Mammary epithelial cell (primary cell): ENCODE data around the gene ARHGAP35.

Experiments used
- EZH2 ChIP-seq: IDR thresholded peaks from 2 replicates; pipeline ENCODE4 v1.6.1; 2012; ENCODE audit warnings: low read length, inconsistent platforms, borderline replicate concordance
- TF ChIP-seq, protein P1 (sequence below), 2 donors: IDR thresholded peaks in 1 of 2; conservative IDR thresholded peaks in 1 of 2; 2 replicates each; pipeline ENCODE4 v1.5.1; 2011 to 2012; ENCODE audit warnings: inconsistent platforms in 2 of 2, low read length in 2 of 2, mild to moderate bottlenecking in 2 of 2, control low read depth in 1 of 2, low read depth in 1 of 2; ENCODE audit not compliant: insufficient read depth in 1 of 2; ENCODE audit errors: extremely low read depth in 1 of 2

GRCh38 chr19:46812977-46813838 is 47.6 kb upstream of the ARHGAP35 start:
- TF ChIP-seq, protein P1, sequence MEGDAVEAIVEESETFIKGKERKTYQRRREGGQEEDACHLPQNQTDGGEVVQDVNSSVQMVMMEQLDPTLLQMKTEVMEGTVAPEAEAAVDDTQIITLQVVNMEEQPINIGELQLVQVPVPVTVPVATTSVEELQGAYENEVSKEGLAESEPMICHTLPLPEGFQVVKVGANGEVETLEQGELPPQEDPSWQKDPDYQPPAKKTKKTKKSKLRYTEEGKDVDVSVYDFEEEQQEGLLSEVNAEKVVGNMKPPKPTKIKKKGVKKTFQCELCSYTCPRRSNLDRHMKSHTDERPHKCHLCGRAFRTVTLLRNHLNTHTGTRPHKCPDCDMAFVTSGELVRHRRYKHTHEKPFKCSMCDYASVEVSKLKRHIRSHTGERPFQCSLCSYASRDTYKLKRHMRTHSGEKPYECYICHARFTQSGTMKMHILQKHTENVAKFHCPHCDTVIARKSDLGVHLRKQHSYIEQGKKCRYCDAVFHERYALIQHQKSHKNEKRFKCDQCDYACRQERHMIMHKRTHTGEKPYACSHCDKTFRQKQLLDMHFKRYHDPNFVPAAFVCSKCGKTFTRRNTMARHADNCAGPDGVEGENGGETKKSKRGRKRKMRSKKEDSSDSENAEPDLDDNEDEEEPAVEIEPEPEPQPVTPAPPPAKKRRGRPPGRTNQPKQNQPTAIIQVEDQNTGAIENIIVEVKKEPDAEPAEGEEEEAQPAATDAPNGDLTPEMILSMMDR (conservative IDR thresholded peaks at IDR 0.05 in 1 of 2, IDR thresholded peaks at IDR 0.05 in 1 of 2; ENCODE audit: extremely low read depth in 1 of 2, insufficient read depth in 1 of 2, low read depth in 1 of 2, low read length in 2 of 2) = no peak
- no peak for TF ChIP-seq EZH2
